ENCODE results near the gene ZFHX2.
"Not testable (repeated sequence)": the region's sequence is repeated elsewhere in the genome, so short reads cannot be mapped to it uniquely, and the experiment has no call there.

Gene ZFHX2

DNA sequence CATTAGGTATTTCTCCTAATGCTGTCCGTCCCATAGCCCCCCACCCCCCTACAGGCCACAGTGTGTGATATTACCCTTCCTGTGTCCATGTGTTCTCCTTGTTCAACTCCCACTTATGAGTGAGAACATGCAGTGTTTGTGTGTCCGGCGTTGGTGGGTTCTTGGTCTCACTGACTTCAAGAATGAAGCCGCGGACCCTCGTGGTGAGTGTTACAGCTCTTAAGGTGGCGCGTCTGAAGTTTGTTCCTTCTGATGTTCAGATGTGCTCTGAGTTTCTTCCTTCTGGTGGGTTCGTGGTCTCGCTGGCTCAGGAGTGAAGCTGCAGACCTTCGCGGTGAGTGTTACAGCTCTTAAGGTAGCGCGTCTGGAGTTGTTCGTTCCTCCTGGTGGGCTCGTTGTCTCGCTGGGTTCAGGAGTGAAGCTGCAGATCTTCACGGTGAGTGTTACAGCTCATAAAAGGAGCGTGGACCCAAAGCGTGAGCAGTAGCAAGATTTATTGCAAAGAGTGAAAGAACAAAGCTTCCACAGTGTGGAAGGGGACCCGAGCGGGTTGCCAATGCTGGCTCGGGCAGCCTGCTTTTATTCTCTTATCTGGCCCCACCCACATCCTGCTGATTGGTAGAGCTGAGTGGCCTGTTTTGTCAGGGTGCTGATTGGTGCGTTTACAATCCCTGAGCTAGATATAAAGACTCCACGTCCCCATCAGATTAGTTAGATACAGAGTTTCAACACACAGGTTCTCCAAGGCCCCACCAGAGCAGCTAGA lies 32.4 kb upstream of the ZFHX2 start:
- H3K79me1 ChIP-seq (replicated peaks; ENCODE audit: low read length, poor library complexity, severe bottlenecking); DNase-seq; H2AFZ ChIP-seq (ENCODE audit: low read depth, low read length); H2BK15ac ChIP-seq (ENCODE audit: low read depth, poor library complexity, severe bottlenecking); H4K91ac ChIP-seq (ENCODE audit: low read length); H3K14ac ChIP-seq (ENCODE audit: low read length in 2 of 2); H2BK5ac ChIP-seq (ENCODE audit: low read depth, low read length, poor library complexity, severe bottlenecking); H2BK12ac ChIP-seq (ENCODE audit: low read length in 2 of 2); H2BK120ac ChIP-seq (ENCODE audit: low read depth, low read length); H3K23ac ChIP-seq (ENCODE audit: low read length in 2 of 2); H3K36me3 ChIP-seq (ENCODE audit: control insufficient read depth in 1 of 2, insufficient read depth in 2 of 2, low read depth in 1 of 2, low read length in 2 of 2); H3K9ac ChIP-seq (ENCODE audit: low read length); H3K4me2 ChIP-seq (ENCODE audit: low read length, poor library complexity, severe bottlenecking); H3K9me3 ChIP-seq (ENCODE audit: control insufficient read depth, low read length); H4K8ac ChIP-seq (ENCODE audit: low read length); H3K4ac ChIP-seq (ENCODE audit: low read depth in 1 of 2, low read length in 2 of 2); H3K4me3 ChIP-seq (ENCODE audit: insufficient read depth in 1 of 2, low read depth in 1 of 2, low read length in 2 of 2); H3K27ac ChIP-seq (ENCODE audit: low read length, poor library complexity, severe bottlenecking); H3K18ac ChIP-seq (ENCODE audit: low read depth in 1 of 2, low read length in 2 of 2); H3K4me1 ChIP-seq (ENCODE audit: control insufficient read depth, insufficient read depth, low read depth, low read length); H2AK5ac ChIP-seq (ENCODE audit: low read length, severe bottlenecking): not testable (repeated sequence)
- peaks cover 26 to 31% of the 10 kb centered on the region in 2 experiments for H3K27me3 ChIP-seq (ENCODE audit: control insufficient read depth in 1 of 2, insufficient read depth in 1 of 2, low read length in 2 of 2)
- 93% methylated on average over 17 of the region's 25 CpGs for WGBS

DNA sequence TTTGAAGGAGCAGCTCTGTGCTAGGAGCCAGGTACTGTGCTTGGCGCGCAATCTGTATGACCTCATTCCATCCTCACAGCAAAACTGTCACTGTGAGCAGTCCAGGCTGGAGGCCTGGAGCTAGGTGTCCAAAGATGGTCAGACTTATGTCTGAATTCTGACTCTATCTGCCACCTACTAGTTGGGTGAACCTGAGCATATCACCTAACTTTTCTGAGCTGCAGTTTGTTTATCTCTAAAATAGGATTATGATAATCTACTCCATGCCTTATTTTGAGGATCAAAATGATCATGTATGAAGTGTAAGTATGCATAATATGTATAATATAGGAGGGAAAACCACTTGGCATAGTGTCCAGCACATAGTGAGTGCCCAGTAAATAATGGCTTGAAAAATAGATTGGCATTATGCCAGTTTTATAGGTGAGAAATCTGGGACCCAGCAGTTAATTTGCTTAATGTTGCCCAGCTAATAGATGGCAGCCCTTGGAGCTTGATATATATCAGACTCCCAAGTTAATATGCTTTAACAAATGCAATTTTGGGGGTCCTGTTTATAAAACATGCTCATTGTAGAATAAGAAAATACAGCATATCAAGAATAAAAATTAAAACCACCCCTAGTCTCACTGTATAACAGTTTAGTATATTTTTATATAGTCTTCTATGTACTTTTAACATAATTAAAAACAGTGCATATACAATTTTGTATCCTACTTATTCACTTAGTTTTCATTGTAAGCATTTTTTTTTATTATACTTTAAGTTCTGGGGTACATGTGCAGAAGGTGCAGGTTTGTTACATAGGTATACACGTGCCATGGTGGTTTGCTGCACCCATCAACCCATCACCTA lies 31.6 kb upstream of the ZFHX2 start:
- Histone ChIP-seq H3K4ac (ENCODE audit: low read depth in 1 of 2, low read length in 2 of 2) (no peak overlapping the region), H3K79me1 (replicated peaks; ENCODE audit: low read length, poor library complexity, severe bottlenecking) (no peaks in the 10 kb centered on the region), H2BK120ac (ENCODE audit: low read depth, low read length) (no peak overlapping the region), H3K9me3 (ENCODE audit: control insufficient read depth, low read length) (no peaks in the 10 kb centered on the region), H2BK5ac (ENCODE audit: low read depth, low read length, poor library complexity, severe bottlenecking) (no peak overlapping the region), H4K8ac (ENCODE audit: low read length) (peak overlapping the region; percentile 37), H4K91ac (ENCODE audit: low read length) (no peak overlapping the region), H3K27me3 (ENCODE audit: control insufficient read depth in 1 of 2, insufficient read depth in 1 of 2, low read length in 2 of 2) (peaks cover 34 to 39% of the 10 kb centered on the region in 2 experiments), H3K4me2 (ENCODE audit: low read length, poor library complexity, severe bottlenecking) (no peak overlapping the region), H3K4me3 (ENCODE audit: insufficient read depth in 1 of 2, low read depth in 1 of 2, low read length in 2 of 2) (no peak overlapping the region), H3K4me1 (ENCODE audit: control insufficient read depth, insufficient read depth, low read depth, low read length) (peaks cover 1% of the 10 kb centered on the region), H3K36me3 (ENCODE audit: control insufficient read depth in 1 of 2, insufficient read depth in 2 of 2, low read depth in 1 of 2, low read length in 2 of 2) (no peaks in the 10 kb centered on the region), H2BK12ac (ENCODE audit: low read length in 2 of 2) (no peak overlapping the region), H3K14ac (ENCODE audit: low read length in 2 of 2) (no peak overlapping the region), H3K9ac (ENCODE audit: low read length) (no peak overlapping the region), H2BK15ac (ENCODE audit: low read depth, poor library complexity, severe bottlenecking) (no peak overlapping the region), H3K23ac (ENCODE audit: low read length in 2 of 2) (no peak overlapping the region), H2AK5ac (ENCODE audit: low read length, severe bottlenecking) (no peak overlapping the region), H3K27ac (ENCODE audit: low read length, poor library complexity, severe bottlenecking) (no peak overlapping the region), H2AFZ (ENCODE audit: low read depth, low read length) (no peak overlapping the region), H3K18ac (ENCODE audit: low read depth in 1 of 2, low read length in 2 of 2) (no peak overlapping the region)
- 97% methylated on average over 2 of the region's 3 CpGs for WGBS
- DNase-seq: no peak

DNA sequence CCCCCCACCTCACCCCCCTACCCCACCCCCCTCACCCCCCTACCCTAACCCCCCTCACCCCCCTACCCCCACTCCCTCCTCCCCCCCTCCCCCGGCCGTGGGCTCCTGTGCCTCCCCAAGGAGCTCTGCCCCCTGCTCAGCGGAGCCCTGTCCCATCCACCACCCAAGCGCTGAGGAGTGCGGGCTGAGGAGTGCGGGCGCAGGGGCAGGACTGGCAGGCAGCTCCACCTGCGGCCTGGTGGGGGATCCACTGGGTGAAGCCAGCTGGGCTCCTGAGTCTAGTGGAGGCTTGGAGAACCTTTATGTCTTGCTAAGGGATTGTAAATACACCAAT lies 29.4 kb upstream of the ZFHX2 start:
- H3K18ac ChIP-seq (ENCODE audit: low read depth in 1 of 2, low read length in 2 of 2): no peak overlapping the region
- H2BK15ac ChIP-seq (ENCODE audit: low read depth, poor library complexity, severe bottlenecking): no peak overlapping the region
- H3K9me3 ChIP-seq (ENCODE audit: control insufficient read depth, low read length): no peaks in the 10 kb centered on the region
- H3K4ac ChIP-seq (ENCODE audit: low read depth in 1 of 2, low read length in 2 of 2): no peak overlapping the region
- no peak overlapping the region for H3K14ac ChIP-seq (ENCODE audit: low read length in 2 of 2)
- H4K91ac ChIP-seq (ENCODE audit: low read length): no peak overlapping the region
- no peaks in the 10 kb centered on the region for H3K36me3 ChIP-seq (ENCODE audit: control insufficient read depth in 1 of 2, insufficient read depth in 2 of 2, low read depth in 1 of 2, low read length in 2 of 2)
- DNase-seq: no peak
- no peak overlapping the region for H2BK5ac ChIP-seq (ENCODE audit: low read depth, low read length, poor library complexity, severe bottlenecking)
- no peak overlapping the region for H4K8ac ChIP-seq (ENCODE audit: low read length)
- H3K4me1 ChIP-seq (ENCODE audit: control insufficient read depth, insufficient read depth, low read depth, low read length): peaks cover 12% of the 10 kb centered on the region
- H2BK12ac ChIP-seq (ENCODE audit: low read length in 2 of 2): no peak overlapping the region
- H3K79me1 ChIP-seq (replicated peaks; ENCODE audit: low read length, poor library complexity, severe bottlenecking): no peaks in the 10 kb centered on the region
- no peak overlapping the region for H2AFZ ChIP-seq (ENCODE audit: low read depth, low read length)
- H3K4me3 ChIP-seq (ENCODE audit: insufficient read depth in 1 of 2, low read depth in 1 of 2, low read length in 2 of 2): no peak overlapping the region
- H3K27ac ChIP-seq (ENCODE audit: low read length, poor library complexity, severe bottlenecking): no peak overlapping the region
- H2BK120ac ChIP-seq (ENCODE audit: low read depth, low read length): no peak overlapping the region
- H3K9ac ChIP-seq (ENCODE audit: low read length): no peak overlapping the region
- no peak overlapping the region for H3K23ac ChIP-seq (ENCODE audit: low read length in 2 of 2)
- no peak overlapping the region for H2AK5ac ChIP-seq (ENCODE audit: low read length, severe bottlenecking)
- H3K27me3 ChIP-seq (ENCODE audit: control insufficient read depth in 1 of 2, insufficient read depth in 1 of 2, low read length in 2 of 2): peaks cover 53 to 60% of the 10 kb centered on the region in 2 experiments
- WGBS: 90% methylated on average over 5 of the region's 8 CpGs
- no peak overlapping the region for H3K4me2 ChIP-seq (ENCODE audit: low read length, poor library complexity, severe bottlenecking)

DNA sequence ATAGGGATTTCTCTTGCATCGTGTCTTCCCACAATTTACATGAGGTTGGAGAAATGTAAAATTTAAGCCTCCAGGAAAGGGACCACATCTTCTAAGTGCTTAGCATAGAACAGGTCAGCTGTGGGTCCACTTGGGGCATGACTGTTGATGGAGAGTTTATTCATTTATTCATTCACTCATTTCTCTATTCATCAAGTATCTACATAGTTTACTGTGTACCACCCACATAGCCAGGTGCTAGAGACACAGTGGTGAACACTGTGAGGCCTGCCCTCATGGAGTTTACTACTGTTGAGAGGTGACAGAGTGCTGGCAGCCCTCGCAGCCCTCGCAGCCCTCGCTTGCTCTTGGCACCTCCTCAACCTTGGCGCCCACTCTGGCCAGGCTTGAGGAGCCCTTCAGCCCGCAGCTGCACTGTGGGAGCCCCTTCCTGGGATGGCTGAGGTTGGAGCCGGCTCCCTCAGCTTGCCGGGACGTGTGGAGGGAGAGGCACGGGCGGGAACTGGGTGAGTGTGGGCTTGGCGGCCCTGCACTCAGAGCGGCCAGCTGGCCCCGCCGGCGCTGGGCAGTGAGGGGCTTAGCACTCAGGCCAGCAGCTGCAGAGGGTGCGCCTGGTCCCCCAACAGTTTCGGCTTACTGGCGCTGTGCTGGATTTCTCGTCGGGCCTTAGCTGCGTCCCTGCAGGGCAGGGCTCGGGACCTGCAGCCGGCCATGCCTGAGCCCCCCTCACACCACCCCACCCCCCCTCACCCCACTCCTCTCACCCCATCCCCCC lies 28.8 kb upstream of the ZFHX2 start:
- Histone ChIP-seq H3K9me3 (ENCODE audit: control insufficient read depth, low read length) (no peaks in the 10 kb centered on the region), H3K4me1 (ENCODE audit: control insufficient read depth, insufficient read depth, low read depth, low read length) (peaks cover 15% of the 10 kb centered on the region), H2BK5ac (ENCODE audit: low read depth, low read length, poor library complexity, severe bottlenecking) (no peak overlapping the region), H4K91ac (ENCODE audit: low read length) (peak overlapping the region; percentile 3), H3K14ac (ENCODE audit: low read length in 2 of 2) (no peak overlapping the region), H3K9ac (ENCODE audit: low read length) (no peak overlapping the region), H3K4me3 (ENCODE audit: insufficient read depth in 1 of 2, low read depth in 1 of 2, low read length in 2 of 2) (no peak overlapping the region), H2BK120ac (ENCODE audit: low read depth, low read length) (no peak overlapping the region), H2AK5ac (ENCODE audit: low read length, severe bottlenecking) (no peak overlapping the region), H2BK15ac (ENCODE audit: low read depth, poor library complexity, severe bottlenecking) (no peak overlapping the region), H3K23ac (ENCODE audit: low read length in 2 of 2) (no peak overlapping the region), H2BK12ac (ENCODE audit: low read length in 2 of 2) (no peak overlapping the region), H3K4ac (ENCODE audit: low read depth in 1 of 2, low read length in 2 of 2) (no peak overlapping the region), H3K4me2 (ENCODE audit: low read length, poor library complexity, severe bottlenecking) (no peak overlapping the region), H3K36me3 (ENCODE audit: control insufficient read depth in 1 of 2, insufficient read depth in 2 of 2, low read depth in 1 of 2, low read length in 2 of 2) (peaks cover 0 to 2% of the 10 kb centered on the region in 2 experiments), H3K27me3 (ENCODE audit: control insufficient read depth in 1 of 2, insufficient read depth in 1 of 2, low read length in 2 of 2) (peaks cover 56 to 65% of the 10 kb centered on the region in 2 experiments), H3K27ac (ENCODE audit: low read length, poor library complexity, severe bottlenecking) (no peak overlapping the region), H4K8ac (ENCODE audit: low read length) (no peak overlapping the region), H2AFZ (ENCODE audit: low read depth, low read length) (no peak overlapping the region), H3K79me1 (replicated peaks; ENCODE audit: low read length, poor library complexity, severe bottlenecking) (no peaks in the 10 kb centered on the region), H3K18ac (ENCODE audit: low read depth in 1 of 2, low read length in 2 of 2) (no peak overlapping the region)
- DNase-seq: no peak
- 88% methylated on average over 13 of the region's 24 CpGs for WGBS
